Right lobe of liver (tissue), 4 donors: ENCODE measurements around the gene LHB.

Experiments
- POLR2A ChIP-seq: fragments of 450-650 bp; IDR thresholded peaks from one replicate; pipeline ENCODE4 v1.6.1; 2017; ENCODE audit warnings: antibody characterized with exemption, mild to moderate bottlenecking
- TF ChIP-seq, protein P1 (sequence below), 4 donors: fragments of 200-600 bp in 3 of 4; fragments of 450-650 bp in 1 of 4; IDR thresholded peaks; one replicate each; pipeline versions ENCODE4 v1.5.1 to v1.8.0; 2016 to 2022; ENCODE audit warnings: antibody characterized with exemption in 4 of 4, mild to moderate bottlenecking in 2 of 4
- donor health status: DM: no; HTN: no; CAD: no.
- donor health status: DM: no; HTN: no; CAD: no.
- donor health status: DM: no; HTN: yes; CAD: no.

DNA sequence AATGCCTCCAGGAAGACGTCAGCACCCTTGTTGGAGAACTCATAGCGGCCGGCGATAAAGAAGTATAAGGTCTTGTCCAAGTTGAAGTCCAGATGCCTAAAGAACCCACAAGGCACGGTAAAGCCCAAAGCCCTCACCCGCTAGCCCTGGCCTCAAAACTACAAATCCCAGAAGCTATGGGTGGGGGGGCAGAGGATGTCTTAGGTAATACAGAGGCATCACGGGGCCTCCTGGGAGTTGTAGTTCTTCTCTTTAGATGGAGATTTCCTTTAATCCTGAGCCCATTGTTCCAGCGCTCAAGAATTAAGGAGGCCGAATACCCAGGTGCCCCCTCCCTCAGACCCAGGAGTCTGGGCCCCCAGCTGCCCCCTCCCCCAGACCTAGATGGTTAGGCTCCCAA, 34.6 kb downstream of the LHB start:
- TF ChIP-seq POLR2A: no peak
- TF ChIP-seq, protein P1, sequence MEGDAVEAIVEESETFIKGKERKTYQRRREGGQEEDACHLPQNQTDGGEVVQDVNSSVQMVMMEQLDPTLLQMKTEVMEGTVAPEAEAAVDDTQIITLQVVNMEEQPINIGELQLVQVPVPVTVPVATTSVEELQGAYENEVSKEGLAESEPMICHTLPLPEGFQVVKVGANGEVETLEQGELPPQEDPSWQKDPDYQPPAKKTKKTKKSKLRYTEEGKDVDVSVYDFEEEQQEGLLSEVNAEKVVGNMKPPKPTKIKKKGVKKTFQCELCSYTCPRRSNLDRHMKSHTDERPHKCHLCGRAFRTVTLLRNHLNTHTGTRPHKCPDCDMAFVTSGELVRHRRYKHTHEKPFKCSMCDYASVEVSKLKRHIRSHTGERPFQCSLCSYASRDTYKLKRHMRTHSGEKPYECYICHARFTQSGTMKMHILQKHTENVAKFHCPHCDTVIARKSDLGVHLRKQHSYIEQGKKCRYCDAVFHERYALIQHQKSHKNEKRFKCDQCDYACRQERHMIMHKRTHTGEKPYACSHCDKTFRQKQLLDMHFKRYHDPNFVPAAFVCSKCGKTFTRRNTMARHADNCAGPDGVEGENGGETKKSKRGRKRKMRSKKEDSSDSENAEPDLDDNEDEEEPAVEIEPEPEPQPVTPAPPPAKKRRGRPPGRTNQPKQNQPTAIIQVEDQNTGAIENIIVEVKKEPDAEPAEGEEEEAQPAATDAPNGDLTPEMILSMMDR (IDR thresholded peaks at IDR 0.05): no peak
